Daoy (cell line): ENCODE measurements around the gene NLGN1. TPM values are rescaled to one million over a fixed set of nuclear protein-coding genes. Genes with fewer than 3 reads are reported as not detected.

Experiments
- DNase-seq: peaks from one replicate; pipeline ENCODE4 v3.0.0-alpha.2; 2015; ENCODE audit warnings: low read depth
- total RNA-seq: library from RNA; depleted of rRNA; stranded (reverse); fragments of >200 nt; shearing (Covaris generic); gene quantifications from 2 replicates; pipeline ENCODE4 v1.2.3, GENCODE V29; 2014

NLGN1 gene
- total RNA-seq, 1 experiment from 2014 or later, result 12.1 TPM

DNA sequence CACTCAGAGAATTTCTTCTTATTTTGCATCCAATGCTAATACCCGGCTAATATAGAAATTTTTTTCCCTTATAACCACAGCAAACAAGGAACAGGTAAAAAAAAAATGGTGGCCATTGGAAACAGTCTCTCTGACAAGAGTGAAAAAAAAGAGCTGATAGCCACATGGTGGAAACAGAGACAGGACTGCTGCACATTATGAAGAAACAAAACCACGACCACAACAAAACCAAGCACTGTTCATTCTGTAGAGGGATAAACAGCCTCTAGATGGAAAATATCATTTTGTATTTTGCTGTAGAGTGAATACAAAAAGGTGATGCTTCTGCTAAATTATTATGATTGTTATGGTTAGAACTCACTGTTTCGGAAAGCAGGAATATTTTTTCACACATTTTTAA is 686.2 kb downstream of the NLGN1 start:
- no peak for DNase-seq

DNA sequence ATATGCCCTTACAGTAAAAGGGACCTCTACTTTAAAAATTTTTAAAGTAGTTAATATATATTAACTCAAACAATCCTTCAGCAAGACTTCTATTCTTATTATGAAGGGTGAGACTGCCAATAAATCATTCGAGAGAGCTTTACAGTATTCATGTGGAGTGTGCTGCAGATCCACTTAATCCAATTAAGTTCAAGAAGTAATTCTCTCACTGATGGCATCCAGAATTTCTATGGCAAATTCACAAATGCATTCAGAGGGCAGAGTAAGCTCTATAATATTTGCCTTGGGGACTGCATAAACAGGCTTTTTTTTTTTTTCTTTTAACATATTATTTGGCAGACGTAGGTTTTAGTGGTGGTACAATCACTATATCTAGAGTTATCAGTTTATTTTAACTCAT is 692.0 kb downstream of the NLGN1 start:
- DNase-seq, result no peak

DNA sequence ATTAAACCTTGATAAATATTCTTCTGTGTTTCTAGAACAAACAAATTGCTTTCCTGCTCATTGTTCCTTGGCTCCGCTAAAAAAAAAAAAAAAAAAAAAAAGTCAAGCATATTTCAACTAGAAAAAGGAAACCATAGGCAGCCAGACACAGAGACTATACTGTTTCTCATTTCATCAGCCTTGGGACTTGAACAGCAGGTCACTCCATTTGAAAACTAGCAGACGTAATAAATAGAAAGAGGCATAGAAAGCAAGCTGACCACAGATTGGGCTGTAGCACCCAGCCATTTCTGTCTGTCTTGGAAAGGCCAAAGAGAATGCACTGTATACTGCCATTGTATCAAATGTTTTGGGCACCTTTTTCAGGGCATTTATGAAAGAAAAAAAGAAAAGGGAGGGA is 697.1 kb downstream of the NLGN1 start:
- no peak for DNase-seq

DNA sequence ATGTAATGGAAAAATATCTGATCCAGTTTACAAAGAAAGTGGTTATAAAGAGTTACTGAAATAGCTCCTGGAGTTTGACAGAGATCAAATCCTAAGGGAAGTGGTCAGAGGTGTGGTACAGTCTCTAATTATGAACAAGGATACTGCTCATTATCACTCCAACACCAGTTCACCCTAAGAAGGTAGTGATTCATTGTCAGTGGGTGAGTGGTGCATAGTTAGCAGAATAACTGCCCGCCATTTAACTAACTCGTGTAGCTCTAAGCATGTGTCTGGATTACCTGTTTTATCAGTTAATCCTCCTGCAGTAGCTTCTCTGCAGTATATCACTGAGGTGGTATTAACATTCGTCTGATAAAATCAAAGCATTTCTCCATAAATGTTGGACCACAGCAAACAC is 700.1 kb downstream of the NLGN1 start:
- peak; percentile 22 for DNase-seq

DNA sequence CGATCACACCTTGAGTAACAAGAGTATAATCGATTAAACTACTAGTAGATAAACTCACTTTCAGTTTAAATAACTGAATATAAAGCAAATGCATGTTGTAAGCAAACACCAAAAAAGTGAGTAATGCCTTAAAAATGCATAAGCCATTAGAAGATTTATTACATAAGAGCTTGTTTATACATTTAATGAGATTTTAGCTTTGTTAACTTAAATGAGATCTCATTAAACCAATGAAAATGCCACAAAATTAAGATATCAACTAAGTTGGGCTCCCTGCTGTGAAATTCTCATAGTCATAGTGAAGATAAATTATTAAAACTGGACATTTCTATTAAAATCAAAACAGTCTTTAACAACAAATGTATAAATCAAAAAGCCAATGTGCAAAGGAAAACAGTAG is 701.2 kb downstream of the NLGN1 start:
- no peak for DNase-seq

DNA sequence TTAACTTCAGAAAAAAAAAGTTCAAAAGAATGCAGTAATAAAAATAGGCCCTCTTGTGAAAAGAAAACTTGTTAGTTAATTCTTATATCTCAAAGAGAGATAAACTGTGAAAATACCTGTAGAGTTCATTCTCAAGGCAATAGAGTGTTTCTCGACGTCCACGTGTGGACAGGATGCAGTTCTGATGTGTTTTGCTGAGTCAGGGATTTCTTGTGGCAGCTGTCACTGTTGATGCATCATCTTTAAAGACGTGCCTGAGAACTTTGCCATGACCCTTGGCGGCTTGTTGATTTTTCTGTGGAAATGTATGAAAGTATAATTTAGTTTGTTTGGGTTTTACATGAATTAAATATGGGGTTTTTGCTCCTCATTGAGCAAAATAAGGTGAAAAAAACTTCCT is 702.2 kb downstream of the NLGN1 start:
- no peak for DNase-seq

DNA sequence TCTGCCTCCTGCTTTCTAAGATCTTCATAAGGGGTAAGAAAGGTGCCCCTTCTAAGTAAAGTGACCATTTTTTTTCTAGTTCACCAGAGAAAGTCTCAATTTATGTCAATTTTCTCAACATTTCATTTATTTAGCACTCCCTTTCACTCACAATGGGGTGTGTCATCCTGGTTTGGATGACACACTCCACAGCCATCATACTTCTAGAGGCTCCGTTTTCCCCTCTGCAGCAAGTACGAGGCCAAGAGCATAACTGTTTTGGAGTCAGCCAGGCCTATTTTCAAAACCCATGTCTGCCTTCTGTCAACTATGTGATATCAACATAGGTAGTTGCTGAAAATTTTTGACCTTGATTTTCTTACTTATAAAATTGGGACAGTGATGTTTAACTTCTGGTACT is 703.2 kb downstream of the NLGN1 start:
- DNase-seq, result peak; percentile 66

DNA sequence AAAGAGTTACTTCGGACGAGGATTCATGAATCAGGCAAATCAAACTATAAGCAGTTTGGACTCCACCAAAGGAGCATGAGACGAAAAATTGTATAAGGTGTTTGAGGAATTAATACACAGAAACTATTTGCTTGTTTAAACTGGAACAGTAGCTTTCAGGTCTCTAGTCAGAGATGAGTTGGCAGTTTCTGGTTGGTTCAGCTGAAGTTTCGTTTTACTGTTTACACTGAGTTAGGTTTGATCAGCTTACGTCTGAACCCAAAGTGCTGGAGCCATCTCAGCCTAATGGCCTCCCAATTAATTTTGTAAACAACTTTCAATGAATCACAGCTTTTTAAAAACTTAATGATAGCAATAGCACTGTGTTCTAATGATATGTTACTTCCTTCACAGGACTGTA is 703.7 kb downstream of the NLGN1 start:
- DNase-seq, result peak; percentile 77

DNA sequence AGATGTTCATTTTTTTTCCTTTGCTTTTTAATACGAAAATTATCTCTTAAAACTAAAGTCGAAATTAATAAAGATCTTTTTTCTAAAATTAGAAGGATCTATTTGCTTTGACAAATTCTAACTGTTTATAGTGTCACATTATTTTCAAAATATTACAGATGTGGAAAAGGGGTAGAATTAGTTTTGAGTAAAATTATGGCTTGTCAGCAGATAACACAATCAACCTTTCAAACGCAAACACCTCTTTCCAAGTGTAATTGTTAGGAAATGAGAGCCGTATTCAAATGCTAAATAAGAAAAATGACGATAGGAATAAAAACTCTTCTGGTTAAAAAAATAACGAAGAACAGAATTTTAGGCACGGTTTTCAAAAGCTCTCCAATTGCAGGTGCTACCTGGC is 704.7 kb downstream of the NLGN1 start:
- no peak for DNase-seq

DNA sequence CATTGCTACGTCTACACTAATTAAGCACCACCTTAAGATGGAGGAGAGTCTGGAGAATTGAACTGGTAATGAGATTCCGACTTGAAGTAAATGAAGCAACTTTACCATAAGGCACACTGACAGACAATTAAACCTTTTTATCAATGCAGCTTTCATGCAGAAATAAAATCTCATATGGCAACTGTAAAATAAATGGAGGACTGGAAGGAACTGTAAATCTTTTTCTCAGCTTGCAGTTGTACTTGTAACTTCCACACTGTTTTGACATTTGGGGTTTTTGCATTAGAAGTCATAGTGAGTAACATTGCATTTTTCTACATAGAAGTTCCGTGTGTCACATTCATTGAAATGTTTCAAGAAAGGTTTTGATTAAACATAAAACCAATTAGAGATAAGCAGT is 705.3 kb downstream of the NLGN1 start:
- DNase-seq, result no peak

DNA sequence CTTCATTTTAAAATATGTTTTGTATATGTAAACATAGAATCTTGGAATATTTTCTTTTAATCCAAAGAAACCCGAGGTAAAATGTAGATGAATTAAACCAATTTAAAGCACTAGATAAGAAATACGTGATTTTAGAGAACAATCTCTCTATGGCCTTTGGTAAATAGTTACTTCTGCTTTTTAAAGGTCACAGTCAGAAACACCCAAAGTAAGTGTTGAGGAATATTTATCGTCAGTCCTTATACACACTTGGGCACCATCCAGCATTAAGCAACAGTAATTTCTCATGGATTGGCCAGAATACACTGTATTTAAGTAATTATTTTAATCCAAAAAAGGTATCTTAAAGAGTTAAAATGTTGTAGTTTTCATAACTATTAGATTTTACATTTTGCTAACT is 713.2 kb downstream of the NLGN1 start:
- DNase-seq, result no peak

DNA sequence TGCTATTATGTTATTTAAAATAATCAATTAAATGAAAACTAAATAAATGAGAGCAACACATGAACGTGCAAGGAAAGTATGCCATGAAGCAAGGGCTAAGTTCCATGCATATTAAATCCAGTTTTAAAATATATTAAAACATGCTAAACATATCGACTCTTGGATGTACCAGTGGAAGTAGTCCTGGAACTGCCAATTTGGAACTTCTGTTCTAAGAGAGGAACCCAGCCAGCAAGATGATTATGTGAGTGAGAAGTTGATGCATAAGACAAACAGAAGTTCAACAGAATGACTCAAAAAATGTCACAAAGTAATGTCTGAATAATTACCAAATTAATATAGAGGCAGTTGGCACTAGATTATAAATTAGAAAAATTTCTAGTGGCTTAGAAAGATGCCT is 714.2 kb downstream of the NLGN1 start:
- no peak for DNase-seq

DNA sequence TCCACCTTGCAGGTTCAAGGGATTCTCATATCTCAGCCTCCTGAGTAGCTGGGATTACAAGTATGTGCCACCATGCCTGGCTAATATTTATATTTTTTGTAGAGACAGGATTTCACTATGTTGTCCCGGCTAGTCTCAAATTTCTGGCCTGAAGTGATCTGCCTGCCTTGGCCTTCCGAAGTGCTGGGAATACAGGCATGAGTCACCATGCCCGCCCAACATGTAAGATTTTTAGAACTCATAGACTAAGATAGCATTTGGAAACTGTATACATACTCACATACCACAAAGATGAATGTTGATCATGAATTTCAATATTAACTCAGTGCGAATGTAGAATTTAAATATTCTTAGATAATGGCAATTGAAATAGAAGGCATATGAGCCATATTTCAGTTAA is 718.9 kb downstream of the NLGN1 start:
- DNase-seq, result no peak

DNA sequence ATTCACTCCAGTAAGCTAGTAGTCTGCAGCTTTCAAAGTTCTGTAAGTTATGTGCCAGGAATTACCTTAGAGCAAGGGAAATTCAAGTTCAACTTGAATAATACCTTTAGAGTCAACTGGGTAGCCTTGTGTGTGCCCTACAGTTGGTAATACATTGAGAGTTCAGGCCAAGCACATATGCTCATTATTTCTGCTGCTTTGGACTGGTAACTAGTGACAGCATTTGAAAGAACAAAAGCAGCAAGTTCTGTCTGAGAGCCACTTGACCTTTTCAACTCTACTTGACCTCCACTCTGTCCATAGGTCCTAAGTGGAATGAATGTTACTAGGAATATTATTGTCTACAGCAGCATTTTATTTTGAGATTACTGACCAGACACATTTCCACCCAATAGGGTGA is 723.5 kb downstream of the NLGN1 start:
- DNase-seq, result no peak

DNA sequence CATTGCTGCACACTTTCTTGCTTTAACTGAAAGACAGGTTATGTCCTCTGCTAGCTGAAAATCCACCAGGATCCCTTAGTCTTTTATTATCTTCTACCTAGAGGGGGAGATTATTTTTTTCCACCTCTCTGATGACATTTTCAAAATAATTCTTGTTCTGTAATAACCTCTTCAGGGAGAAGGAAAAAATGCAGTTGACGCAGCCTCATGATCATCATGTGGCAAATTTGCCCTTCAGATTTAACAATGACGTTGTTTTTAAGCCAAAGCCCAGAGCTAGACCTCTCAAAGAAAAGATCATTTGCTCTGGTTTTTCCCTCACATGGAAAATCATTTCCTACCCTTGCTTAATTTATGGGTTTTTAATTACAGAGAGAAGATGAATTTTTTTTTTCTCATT is 724.9 kb downstream of the NLGN1 start:
- DNase-seq, result no peak

DNA sequence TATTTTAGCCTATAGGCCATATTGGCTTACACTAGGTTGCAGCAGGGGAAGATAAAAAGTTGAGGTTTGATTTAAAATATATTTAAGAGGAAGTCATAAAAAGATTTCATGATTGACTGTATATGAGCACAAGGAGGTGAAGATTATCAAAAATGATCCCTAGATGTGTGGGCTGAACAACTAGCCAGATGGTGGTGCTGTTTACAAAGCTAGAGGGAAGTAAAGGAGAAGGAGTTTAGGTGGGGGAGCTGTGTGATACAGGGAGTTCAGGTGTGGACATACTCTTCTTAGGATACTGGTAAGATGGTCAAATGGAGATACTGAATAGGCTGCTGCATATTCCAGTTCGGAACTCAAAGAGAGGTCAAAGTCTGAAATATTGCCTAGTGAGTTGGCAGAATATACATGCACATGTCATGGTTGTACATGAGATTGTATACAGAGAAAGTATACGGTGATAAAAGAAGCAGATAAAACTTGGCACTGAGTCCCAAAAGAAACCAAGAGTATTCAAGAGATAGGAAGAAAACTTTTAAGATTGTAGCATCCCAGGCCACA is 727.8 kb downstream of the NLGN1 start:
- peak; percentile 39 for DNase-seq

DNA sequence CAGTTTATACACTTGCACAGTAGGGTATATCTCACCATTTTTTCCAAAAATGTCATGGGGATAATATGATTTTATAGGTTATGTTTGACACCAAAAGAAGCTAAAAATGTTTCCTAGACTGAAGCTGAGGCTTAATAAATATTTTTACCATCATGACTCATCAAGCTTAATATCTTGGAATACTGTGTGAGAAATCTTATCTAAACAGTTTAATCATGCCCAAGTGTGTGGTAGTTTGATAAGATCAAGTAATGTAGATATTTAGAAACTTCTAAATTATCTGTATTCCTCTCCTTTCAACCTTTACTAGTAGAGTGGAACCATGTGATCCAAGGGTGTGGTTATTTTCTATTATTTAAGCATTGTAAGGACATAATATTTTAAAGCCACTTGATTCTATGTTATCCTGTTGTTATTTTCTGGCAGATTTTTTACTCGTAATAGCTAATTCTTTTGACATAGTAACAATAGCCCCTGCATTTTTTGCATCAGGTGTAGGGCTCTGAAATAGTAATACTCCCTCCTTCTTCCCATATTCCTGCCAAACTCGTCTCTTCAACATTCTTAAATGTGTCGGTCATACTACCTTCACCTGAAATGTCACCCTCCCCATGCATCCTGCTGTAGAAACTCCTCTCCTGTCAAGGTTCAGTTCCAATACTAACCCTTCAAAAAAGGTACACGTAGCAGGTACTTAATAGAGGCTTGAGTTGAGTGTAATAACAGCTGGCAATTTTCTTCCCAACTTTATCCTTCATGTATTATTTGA is 729.6 kb downstream of the NLGN1 start:
- no peak for DNase-seq

DNA sequence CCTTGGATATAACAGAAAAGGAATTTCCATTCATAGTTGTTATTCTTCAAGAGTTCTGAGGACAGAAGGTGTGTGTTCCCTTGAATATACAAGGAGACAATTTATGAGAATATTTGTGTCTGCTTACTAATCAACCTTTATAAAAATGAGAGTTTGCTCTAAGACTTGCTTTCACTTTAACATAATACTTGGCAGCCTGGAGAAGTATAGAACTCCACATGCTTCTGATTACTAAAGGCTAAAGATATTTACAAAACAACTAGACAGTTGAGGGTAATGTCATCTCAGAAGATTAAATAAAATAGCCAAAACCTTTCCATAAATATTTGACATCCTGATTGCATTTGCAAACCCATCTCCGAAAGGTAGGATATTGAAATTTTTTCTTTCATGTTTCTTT is 734.5 kb downstream of the NLGN1 start:
- no peak for DNase-seq

DNA sequence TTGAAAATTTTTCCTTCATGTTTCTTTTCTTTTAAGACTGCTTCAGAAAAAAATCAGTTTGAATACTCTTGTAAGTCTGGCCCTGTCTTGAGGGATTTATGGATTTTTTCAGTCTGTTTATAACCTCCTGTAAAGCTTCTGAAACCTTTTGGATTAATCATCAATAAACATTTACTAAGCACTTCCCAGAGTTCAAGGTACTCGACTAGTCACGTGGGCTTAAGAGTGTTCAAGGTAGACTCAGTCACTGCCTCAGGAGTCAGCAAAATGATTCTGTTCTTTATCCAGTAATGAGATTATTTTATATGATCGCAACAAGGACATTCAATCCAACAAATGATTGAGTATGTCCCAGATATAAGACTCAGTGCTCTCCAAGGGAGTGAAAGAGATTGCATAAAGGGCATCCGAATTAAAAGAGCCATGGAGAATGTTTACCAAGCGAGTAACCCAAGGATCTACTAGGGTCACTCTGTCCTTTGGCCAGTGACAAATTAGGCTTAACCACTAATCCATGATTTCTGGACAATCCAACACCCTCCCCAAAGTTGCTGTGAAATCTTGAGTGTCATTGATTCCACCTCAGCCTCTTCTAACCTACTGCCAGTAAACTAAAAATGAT is 735.0 kb downstream of the NLGN1 start:
- DNase-seq, result no peak

DNA sequence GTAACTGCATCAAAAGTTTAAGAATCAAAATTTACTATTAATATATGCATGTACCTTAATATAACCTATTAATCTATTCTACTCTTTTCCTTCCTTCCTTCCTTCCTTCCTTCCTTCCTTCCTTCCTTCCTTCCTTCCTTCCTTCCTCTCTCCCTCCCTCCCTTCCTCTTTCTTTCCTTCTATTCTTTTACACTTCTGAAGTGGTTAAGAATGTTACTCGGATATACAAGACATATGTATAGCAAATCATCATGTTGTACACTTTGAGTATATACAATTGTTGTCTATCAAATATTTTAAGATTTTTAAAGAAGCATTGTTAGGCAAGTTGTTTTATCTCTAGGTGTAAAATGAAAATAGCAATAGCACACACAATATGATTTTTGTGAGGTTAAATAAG is 748.5 kb downstream of the NLGN1 start:
- no peak for DNase-seq

DNA sequence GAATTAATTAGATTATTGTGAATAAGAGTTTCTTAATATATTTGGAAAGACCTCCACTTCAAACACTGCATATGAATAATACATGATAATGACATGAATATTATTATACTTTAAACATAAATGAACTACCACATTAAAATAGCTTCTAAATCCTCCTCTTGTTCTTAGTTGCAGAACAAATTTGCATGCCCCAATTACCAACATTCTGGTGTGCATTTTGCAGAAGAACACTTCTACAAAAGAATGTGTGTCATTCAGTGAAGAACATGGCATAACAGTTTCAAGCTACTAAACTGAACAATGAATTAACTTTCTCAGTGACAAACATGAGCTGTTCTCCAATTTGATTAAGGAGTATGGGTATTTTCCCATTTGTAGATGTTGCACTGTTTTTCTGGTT is 750.3 kb downstream of the NLGN1 start:
- no peak for DNase-seq

DNA sequence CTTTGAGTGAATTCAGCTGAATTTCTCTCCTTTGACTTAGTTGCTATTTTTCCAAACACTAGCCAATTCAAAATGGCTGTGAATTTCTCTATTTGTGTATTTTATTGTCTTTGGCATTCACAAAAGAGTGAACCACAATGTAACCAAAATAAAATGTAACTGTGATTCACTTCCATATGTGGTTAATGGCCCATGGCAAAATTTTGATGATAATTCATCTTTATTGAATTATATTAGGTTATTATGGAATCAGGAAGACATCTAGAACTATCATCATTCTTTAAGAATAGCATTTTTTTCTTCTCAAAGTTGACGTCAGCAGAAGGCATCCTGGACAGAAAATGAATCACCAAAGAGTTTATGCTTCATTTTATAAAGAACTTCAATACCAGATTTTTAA is 756.3 kb downstream of the NLGN1 start:
- no peak for DNase-seq

DNA sequence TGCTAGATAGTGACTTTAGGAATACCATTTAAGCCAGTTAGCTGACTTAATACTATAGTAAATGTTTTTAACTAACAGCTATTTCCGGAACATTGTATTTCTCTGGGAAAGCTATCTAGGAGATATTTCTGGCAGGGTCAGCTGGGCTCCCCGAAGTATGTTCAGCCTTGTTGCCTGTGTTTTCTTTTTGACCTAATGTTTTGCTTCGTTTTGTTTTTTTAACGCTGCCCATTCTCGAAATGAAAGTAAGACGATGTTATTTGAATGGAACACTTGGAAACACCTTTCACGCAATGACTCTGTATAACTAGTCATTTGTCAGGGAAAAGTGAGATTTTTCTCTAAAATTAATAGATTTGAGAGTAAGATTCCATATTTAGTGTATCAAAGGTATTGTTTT is 758.7 kb downstream of the NLGN1 start:
- DNase-seq, result no peak

DNA sequence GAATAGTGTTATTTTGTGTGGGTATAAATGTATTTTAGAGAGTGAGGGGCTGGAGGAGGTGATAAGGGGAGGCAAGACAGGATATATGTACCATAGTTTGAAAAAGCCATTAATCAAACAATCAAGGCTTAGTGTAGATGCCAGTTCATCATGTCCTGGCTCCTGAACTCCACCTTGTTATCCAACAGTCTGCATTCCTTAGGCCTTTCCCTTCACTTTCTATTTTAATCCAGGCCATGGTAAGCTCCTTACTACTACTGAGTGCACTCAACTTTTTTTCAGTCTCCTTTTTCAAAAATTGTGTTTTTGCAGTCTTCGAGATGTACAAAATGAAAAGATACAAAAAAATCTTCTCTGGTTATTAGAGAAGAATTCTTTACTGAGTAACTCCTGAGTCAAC is 761.1 kb downstream of the NLGN1 start:
- DNase-seq, result no peak
